Measurements from ENCODE around the gene CAPN9. TPM values are rescaled to one million over a fixed set of nuclear protein-coding genes. Genes with fewer than 3 reads are reported as not detected.

The CAPN9 gene
- total and polyA plus RNA-seq, 9 of the 15 experiments (the other 6 are each of a cell fraction or from before 2014, with no cell fraction given) = not detected

DNA sequence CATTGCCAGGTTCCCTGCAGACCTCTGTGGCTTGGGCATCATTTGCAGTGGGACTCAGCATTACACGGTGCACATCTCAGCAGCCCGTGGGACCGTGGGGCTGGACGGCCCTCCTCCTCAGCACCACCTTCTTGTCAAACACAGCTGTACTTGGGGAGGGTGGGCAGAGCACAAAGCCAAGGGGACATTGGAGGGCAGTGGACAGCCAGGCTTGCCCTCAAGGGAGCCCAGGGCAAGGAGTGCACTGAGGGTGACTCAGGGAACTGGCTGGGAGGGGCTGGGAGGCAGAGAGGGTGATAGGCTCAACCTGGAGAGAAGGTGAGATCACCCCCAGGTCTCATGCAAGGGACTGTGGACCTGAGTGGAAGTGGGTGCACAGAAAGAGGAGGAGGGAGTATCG lies 3.4 kb downstream of the CAPN9 start (continued):
- TF ChIP-seq, protein P1, sequence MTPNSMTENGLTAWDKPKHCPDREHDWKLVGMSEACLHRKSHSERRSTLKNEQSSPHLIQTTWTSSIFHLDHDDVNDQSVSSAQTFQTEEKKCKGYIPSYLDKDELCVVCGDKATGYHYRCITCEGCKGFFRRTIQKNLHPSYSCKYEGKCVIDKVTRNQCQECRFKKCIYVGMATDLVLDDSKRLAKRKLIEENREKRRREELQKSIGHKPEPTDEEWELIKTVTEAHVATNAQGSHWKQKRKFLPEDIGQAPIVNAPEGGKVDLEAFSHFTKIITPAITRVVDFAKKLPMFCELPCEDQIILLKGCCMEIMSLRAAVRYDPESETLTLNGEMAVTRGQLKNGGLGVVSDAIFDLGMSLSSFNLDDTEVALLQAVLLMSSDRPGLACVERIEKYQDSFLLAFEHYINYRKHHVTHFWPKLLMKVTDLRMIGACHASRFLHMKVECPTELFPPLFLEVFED (CRISPR knock-in tag; conservative IDR thresholded peaks at IDR 0.05) = no peak
- no peak for TF ChIP-seq HEY1 (CRISPR knock-in tag; IDR thresholded peaks at IDR 0.05; ENCODE audit: borderline replicate concordance)

DNA sequence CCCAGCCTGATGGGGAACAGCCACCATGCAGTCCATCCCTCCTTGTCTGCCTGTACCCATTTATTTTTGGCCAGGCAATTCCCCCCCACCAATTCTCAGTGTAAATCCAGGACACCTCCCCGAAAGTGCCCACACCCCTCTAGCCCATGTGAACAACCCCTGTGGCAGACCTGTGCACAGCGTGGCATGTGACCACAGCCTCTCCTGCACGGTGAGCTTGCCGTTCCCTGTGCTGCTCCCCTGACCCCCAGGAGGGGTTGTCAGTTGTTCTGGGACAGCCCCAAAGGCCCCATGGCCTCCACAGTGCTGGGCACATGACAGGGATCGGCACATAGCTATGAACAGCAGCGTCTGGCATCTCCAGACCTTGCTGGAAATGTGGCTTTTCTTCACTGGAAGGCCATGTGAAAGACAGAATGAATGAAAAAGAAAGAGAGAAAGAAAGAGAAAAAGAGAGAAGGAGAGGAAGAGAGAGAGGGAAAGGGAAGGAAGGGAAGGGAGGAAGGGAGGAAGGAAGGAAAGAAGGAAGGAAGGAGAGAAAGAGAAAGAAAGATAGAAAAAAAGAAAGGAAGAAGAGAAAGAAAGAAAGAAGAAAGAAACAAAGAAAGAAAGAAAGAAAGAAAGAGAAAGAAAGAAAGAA lies 3.9 kb downstream of the CAPN9 start:
- no peak overlapping the region for H3K9ac ChIP-seq (ENCODE audit: insufficient read depth in 1 of 2, low read depth in 2 of 2, low read length in 2 of 2)
- H3K4me3 ChIP-seq = no peak overlapping the region
- ATAC-seq = no peak
- TF ChIP-seq RBM25 (IDR thresholded peaks at IDR 0.05; ENCODE audit: low read depth, low read length, severe bottlenecking) (no peak), SP1 (CRISPR knock-in tag; IDR thresholded peaks at IDR 0.05) (no peak), CREB1 (IDR thresholded peaks at IDR 0.05) (no peak), CREB1 (CRISPR knock-in tag; IDR thresholded peaks at IDR 0.05) (no peak), SUPT5H (IDR thresholded peaks at IDR 0.05) (no peak), ZNF324 (CRISPR knock-in tag; IDR thresholded peaks at IDR 0.05) (no peak), YY1 (IDR thresholded peaks at IDR 0.05; ENCODE audit: borderline replicate concordance in 1 of 3, control insufficient read depth in 1 of 3, extremely low read depth in 1 of 3, insufficient read depth in 3 of 3, insufficient read length in 1 of 3, insufficient replicate concordance in 2 of 3, low read depth in 1 of 3, low read length in 2 of 3) (no peak), ZNF124 (CRISPR knock-in tag; IDR thresholded peaks at IDR 0.05) (no peak), CBFA2T2 (conservative IDR thresholded peaks at IDR 0.05) (no peak), NR2C1 (IDR thresholded peaks at IDR 0.05) (no peak), NR2C1 (tag; IDR thresholded peaks at IDR 0.05) (no peak), MEF2A (IDR thresholded peaks at IDR 0.05; ENCODE audit: control insufficient read depth, low read depth, low read length) (no peak), ETS2 (tag; IDR thresholded peaks at IDR 0.05; ENCODE audit: borderline replicate concordance, poor library complexity, severe bottlenecking) (no peak), ZKSCAN3 (CRISPR knock-in tag; IDR thresholded peaks at IDR 0.05) (no peak)
- TF ChIP-seq, protein P2, sequence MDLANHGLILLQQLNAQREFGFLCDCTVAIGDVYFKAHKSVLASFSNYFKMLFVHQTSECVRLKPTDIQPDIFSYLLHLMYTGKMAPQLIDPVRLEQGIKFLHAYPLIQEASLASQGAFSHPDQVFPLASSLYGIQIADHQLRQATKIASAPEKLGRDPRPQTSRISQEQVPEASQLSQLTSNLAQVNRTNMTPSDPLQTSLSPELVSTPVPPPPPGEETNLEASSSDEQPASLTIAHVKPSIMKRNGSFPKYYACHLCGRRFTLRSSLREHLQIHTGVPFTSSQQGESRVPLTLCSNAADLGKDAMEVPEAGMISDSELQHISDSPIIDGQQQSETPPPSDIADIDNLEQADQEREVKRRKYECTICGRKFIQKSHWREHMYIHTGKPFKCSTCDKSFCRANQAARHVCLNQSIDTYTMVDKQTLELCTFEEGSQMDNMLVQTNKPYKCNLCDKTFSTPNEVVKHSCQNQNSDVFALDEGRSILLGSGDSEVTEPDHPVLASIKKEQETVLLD (IDR thresholded peaks at IDR 0.05) = 0 out of 2 replicates have a peak, but pooled peaks have one; percentile 14
- TF ChIP-seq, protein P3, sequence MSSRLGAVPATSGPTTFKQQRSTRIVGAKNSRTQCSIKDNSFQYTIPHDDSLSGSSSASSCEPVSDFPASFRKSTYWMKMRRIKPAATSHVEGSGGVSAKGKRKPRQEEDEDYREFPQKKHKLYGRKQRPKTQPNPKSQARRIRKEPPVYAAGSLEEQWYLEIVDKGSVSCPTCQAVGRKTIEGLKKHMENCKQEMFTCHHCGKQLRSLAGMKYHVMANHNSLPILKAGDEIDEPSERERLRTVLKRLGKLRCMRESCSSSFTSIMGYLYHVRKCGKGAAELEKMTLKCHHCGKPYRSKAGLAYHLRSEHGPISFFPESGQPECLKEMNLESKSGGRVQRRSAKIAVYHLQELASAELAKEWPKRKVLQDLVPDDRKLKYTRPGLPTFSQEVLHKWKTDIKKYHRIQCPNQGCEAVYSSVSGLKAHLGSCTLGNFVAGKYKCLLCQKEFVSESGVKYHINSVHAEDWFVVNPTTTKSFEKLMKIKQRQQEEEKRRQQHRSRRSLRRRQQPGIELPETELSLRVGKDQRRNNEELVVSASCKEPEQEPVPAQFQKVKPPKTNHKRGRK (tag; IDR thresholded peaks at IDR 0.05) = peak; percentile 95

More for the DNA sequence above, 3.9 kb downstream of the CAPN9 start:
- H3K4me2 ChIP-seq (ENCODE audit: insufficient read depth, low read length) = no peak overlapping the region
- intact Hi-C loops (cut with micrococcal nuclease) (no loop called here), in situ Hi-C loops (cut with MboI) (no loop called here)
- FAIRE-seq (no peak), DNase-seq (ENCODE audit: extremely low read depth in 1 of 4, low spot score in 3 of 4) (no peak)
- no peak overlapping the region for H2AFZ ChIP-seq (ENCODE audit: low read depth, low read length)
- CTCF ChIA-PET (ENCODE audit: low intra/inter-chr PET ratio) = no interaction called here
- WGBS (ENCODE audit: insufficient coverage, low coverage, missing lambda C conversion rate) = 0% methylated on average over 6 of the region's 6 CpGs
- H3K36me3 ChIP-seq (ENCODE audit: control insufficient read depth, insufficient read depth, low read length) = no peaks in the 10 kb centered on the region
- no peak overlapping the region for H3K27ac ChIP-seq (ENCODE audit: extremely low read depth, low read depth, low read length)
- H3K27me3 ChIP-seq (ENCODE audit: control insufficient read depth in 2 of 2, insufficient read depth in 2 of 2, low read length in 2 of 2) = peaks cover 39 to 61% of the 10 kb centered on the region in 2 experiments
- POLR2A ChIA-PET = no interaction called here
- H4K20me1 ChIP-seq (replicated peaks; ENCODE audit: control insufficient read depth, insufficient read depth, low read length) = no peaks in the 10 kb centered on the region
- no peaks in the 10 kb centered on the region for H3K79me2 ChIP-seq (ENCODE audit: control insufficient read depth, insufficient read depth, low read length)
- H3K9me3 ChIP-seq (replicated peaks; ENCODE audit: control insufficient read depth, insufficient read depth, low read depth, low read length) = no peaks in the 10 kb centered on the region
- no TSS peak for BruUV-seq (replicated peaks)
- H3K9me1 ChIP-seq (ENCODE audit: control insufficient read depth, insufficient read depth, low read length) = no peaks in the 10 kb centered on the region
- peaks cover 0 to 6% of the 10 kb centered on the region in 2 experiments; a peak in 1 of 5 replicates for H3K4me1 ChIP-seq (replicated peaks in 1 of 2; ENCODE audit: control insufficient read depth in 2 of 2, insufficient read depth in 2 of 2, low read length in 2 of 2)
